Midbrain (tissue), 1 donor: ENCODE results near the gene HIPK3.

Experiments used
- DNase-seq: peaks from one replicate; lab custom pipeline; 2025; lab: John Stamatoyannopoulos, UW

HIPK3 gene

DNA sequence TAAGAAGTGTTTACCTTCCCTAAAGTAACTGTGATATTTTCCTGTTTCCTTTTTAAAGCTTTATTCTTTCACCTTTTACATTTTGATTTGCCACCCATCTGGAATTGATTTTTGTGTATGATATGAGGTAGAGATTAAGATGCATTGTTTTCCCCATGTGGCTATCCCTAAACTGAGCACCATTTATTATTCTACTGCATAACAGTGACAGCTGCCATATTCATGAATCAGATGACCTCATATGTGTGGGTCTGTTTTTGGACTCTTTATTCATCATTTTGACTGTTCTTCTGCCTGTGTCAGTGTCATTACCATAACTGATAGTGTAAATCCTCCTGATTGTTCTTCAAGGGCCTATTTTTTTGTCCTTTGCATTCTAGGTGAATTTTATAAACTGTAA is 50.8 kb downstream of the HIPK3 start:
- no peak for DNase-seq

GRCh38 chr11:33309118-33309517 is 51.9 kb downstream of the HIPK3 start:
- DNase-seq: no peak

DNA sequence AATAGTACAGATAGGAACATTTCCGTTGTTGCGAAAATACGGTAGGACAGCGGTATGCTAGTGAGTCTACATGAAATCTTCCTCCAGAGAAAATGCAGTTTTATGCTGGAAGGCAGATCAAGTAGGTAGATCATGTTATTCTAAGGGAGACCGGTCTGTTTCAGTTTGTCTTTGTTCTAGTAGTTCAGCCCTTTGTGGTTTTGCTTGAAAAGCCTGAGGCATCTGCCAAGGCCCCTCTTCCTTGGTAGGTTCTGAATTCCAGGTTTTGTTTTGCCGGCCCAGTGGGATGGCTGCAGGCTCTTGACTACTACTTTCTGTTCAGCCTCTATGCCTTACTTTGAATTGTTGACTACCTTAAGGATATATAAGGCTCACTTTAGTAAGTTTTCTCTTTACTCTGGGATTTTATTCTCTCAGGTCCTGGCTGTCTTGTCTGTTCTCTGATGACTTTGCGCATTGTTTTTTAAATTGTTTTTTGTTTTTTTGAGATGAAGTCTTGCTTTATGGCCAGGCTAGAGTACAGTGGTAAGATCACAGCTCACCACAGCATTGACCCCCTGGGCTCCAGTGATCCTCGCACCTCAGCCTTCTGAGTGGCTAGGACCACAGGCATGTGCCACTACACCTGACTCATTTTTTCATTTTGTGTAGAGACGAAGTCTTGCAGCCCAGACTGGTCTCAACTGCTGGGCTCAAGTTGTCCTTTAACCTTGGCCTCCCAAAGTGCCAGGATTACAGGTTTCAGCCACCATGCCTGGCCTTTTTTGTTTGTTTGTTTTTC is 53.7 kb downstream of the HIPK3 start:
- no peak for DNase-seq

- DNase-seq: no peak
These were observed 54.5 kb downstream of the HIPK3 start for GRCh38 chr11:33311680-33312079.

DNA sequence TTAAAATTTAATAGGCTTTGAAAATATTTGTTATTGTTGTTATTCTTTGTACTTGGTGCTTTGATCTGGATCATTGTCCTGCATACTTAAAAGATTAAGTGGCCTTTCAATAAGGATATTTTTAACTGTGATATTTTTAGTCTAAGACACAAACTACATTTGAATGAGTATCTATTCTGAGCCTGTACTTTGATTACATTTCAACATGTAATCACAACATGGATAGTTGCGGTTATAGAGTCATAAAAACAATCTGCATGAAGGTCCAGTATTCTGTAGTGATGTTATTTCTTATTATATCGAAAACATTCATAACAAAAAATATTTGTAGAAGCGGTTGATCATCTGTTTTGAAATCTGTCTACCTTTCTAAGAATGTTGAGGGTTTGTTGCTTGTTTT is 58.6 kb downstream of the HIPK3 start:
- no peak for DNase-seq

DNA sequence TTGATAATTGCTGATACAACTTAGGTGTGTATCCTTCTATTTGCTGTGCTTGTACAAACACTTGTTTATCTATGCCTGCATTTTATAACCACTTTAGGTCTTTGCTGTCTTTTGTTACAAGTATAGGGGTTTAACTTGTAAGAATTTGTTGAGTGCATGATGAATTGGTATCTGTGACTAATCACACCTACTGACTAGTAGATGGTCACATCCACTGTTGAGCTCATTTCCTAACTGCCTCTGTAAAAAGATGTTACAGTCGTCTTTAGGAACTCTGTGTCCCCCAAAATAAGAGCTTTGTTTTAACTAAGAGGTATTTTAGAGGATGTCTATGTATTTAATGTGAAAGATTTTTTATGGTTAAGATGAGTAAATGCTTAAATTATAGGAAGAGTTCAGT is 60.5 kb downstream of the HIPK3 start:
- no peak for DNase-seq

GRCh38 chr11:33320016-33320813 is 63.0 kb downstream of the HIPK3 start:
- peak; percentile 22 for DNase-seq

DNA sequence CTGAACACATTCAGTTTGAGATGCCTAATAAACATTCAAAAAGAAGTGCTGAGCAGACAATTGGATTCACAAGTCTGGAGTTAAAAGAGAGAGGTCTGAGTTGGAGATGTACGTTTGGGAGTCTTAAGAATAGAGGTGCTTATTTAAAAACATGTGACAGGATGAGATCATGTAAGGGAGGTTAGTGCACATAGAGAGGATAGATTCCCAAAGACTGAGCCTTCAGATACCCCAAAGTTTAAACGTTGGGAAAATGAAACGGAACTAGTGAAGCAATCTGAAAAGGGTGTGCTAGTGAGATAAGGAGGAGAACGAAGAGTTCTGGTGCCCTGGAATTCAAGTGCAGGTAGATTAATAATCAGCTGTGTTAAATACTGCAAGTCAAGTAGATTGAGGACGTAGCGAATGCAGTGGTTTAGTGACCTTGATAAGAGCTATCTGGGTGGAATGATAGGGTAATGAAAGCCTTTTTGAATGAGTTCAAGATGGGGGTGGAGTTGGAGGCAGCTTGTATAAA is 63.7 kb downstream of the HIPK3 start:
- DNase-seq: no peak

DNA sequence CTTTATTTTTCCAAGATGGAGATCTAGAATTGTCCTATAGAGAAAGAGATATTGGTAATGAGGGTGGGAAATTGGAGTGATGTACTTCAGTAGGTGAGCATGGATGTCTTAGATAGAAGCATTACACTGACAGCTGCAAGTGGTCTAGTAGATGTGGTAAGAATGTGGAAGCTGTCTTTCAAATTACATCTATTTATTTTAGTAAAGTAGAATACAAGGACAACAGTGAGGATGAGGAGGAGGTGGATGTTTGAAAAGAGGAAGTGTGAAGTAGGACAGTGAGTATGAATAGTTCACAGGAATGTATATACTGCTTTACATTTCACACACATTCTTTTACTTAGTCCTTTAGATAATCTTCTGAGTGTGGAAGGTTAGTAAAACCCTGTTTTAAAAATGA is 64.2 kb downstream of the HIPK3 start:
- DNase-seq: no peak

DNA sequence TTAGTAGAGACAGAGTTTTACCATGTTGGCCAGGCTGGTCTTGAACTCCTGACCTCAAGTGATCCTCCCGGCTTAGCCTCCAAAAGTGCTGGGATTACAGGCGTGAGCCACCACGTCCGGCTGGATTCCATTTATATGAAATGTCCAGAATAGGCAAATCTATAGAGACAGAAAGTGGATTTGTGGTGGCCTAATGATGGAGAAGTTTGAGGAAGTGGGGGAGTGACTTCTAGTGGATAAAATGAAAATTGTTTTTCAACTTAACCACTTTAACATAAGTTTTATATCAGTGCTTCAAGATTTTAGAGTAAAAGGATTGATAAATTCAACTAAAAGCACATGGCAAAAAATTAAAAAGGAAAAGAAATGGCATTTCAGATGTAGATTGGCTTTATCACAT is 66.2 kb downstream of the HIPK3 start:
- DNase-seq: no peak

DNA sequence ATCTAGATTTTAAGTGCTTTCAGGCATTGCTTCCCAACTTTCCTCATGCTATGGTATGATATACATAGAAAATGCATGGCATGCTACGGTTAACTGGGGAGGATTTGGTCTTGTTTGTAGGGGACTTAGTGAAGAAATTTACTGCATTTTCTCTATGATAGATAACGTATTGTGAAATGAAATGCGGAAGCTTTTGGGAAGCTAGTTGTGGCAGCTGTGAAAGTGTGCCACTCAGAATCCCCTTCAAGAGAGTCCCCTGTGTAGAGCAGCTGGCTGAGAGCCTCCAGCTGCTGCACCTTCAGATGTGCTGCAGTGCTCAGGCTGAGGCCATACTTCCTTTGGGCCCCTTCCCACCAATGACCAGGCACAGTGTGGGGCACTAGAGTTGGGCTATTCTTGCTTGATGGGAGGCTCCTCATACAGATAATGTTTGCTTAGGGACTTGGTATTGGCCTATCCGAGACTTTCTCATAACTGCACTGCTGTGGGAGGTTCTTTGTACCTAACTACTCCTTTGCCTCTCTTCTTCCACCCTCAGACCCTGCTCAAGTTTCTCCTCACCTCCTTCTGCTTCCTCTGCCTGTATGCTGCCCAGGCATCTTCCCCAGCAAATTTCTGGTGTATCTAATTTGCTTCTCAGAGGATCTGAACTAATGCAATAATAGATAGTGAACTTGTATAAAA is 67.3 kb downstream of the HIPK3 start:
- DNase-seq: no peak

- no peak for DNase-seq
These were observed 68.3 kb downstream of the HIPK3 start for GRCh38 chr11:33325451-33325850.

DNA sequence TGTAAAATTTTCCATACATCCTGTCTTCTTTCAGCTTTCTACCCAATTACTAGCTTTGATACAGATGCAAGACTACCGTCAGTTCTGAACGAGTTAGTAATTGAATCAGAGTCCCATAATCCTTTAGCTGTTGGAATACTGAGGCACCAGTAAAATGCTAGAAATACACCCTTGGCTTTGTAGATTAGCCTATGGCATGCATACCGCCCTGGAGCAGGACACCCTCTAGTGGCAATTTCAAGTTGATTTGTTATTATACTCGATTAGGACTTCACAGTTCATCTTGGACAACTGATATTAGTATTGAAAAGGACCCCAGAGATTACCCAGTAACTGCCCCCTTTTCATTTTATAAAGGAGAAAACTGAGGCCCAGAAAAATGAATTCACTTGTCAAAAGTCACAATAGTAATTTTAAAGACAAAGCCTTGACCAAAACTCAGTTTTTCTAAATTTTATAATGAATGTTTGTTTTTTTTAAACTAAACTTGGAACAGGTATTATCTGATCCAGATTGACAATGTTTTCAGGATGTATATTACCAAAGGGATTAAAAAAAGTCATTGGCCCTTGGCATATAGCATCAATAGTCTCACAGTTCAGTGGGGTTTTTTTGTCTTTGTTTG is 72.6 kb downstream of the HIPK3 start:
- DNase-seq: peak; percentile 76

DNA sequence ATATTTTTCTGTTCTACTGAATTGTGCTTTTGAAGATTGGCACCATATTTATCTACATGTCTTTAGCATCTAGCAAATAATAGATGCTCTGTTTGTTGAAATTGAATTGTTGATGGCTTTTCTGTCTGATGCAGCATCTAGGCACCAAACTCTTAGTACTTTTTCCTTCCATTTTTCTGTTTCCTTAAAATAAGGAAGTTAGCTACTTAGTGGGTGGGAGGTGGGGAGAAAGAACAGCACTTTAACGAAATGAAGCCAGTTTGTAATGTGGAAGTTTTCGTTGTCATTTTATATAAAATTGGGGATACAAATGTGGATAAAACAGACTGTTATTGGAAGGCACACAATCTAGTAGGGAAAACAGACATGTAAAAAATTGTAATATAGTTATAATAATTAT is 76.6 kb downstream of the HIPK3 start:
- no peak for DNase-seq

DNA sequence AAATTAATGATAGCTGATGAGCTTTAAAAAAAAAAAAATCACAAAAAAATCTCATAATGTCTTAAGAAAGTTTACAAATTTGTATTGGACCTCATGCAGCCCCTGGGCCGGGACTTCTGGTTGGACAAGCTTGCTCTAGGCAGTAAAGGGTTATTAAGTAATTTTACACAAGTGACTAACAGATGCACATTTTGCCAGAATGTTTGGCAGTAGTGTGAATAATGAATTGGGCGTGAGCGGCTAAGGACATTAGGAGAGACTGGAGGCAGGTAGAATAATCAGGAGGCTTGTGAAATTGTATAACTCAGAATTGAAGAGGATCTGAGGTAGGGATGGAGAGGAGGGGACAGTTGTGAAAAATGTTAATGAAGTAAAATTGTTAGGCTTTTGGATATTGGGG is 77.4 kb downstream of the HIPK3 start:
- DNase-seq: no peak

DNA sequence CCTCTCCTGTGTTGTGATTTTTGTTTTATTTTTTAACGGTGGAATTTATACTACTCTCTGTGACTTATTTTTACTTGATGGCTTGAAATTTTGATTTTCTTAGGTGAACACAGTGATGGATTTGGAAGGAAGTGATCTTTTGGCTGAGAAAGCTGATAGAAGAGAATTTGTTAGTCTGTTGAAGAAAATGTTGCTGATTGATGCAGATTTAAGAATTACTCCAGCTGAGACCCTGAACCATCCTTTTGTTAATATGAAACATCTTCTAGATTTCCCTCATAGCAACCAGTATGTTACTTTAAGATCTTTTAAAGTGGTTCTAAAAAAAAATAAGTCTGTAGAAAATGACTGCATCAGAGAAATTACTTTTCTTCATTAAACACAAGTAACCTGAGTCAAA is 82.1 kb downstream of the HIPK3 start:
- DNase-seq: no peak

DNA sequence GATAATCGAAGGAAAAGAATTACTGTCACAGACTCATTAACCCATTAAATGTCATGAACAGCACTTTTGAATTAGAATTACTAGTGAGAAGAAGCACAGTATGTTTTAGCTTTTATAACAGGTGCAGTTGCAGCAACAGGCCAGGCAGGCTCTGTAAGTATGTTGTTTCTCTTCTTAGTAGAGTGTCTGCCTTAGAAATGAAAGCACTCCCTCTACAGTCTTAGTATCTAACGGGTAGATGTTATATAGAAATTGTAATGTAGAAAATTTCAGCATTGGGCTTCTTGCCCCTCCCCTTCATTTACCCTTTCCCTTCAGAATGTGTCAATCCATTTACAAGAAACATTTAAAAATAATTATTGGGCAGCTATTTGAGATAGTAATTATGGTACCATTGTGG is 87.4 kb downstream of the HIPK3 start:
- DNase-seq: no peak

GRCh38 chr11:33347490-33348125 is 90.4 kb downstream of the HIPK3 start:
- DNase-seq: no peak

DNA sequence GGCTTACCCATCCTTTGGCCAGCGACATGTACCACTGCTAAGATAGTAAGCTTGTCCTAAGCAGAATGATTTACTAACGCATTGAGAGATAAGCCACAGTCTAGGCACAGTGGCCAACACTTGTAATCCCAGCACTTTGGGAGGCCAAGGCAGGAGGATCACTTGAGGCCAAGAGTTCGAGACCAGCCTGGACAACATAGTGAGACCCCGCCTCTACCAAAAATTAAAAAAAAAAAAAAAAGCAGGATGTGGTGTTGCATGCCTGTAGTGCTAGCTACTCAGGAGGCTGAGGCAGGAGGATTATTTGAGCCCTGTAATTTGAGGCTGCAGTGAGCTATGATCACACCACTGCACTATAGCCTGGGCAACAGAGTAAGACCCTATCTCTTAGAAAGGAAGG is 93.1 kb downstream of the HIPK3 start:
- DNase-seq: no peak

DNA sequence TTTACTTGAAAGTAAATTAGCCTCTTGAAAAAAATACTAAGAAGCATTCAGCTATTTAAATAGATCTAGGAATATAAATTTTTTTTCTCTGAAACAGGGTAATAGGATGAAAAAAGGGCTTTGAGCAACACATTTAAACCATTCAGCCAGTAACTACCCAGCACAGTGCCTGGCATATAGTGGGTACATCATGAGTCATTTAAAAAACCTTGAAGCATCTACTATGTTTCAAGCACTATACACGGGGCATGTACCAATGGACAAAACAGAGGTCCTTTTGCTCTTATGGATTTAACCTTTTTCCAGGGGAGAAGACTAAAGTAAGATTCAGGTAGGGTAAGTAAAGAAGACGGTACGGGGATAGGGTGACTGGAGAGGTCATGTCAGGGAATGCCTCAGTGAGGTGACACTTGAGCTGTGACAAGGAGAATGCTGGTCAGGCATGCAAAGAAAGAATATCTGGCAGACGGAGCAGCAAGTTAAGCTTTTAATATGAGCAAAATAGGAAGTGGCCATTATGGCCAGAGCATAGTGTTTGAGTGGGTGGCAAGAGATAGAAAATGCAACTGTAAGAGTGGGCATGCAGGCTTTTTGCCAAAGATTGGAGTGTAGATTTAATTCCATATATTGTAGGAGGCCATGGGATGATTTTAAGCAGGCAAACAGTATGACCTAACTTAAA is 101.1 kb downstream of the HIPK3 start:
- DNase-seq: no peak

GRCh38 chr11:33360642-33361041 is 103.5 kb downstream of the HIPK3 start:
- DNase-seq: no peak
